ENCODE measurements around the gene SIK2. TPM values are rescaled to one million over a fixed set of nuclear protein-coding genes. Genes with fewer than 3 reads are reported as not detected.

Gene SIK2
- total and polyA plus RNA-seq, 11 donors, result 4.1 to 45.8 (median 27.5) TPM

GRCh38 chr11:111777094-111778046, 175.1 kb downstream of the SIK2 start:
- WGBS, 4 donors, result 70 to 77% (median 74%) methylated on average over 4 of the region's 4 CpGs
- H3K9me3 ChIP-seq, result no peaks in the 10 kb centered on the region
- H3K27me3 ChIP-seq, result no peaks in the 10 kb centered on the region
- H3K36me3 ChIP-seq, result no peaks in the 10 kb centered on the region
- H3K4me1 ChIP-seq, result peaks cover 0 to 17% (median 12%) of the 10 kb centered on the region in 12 donors
- DNase-seq (peak in 1 of 5 donors; percentile 37), ATAC-seq (peak; percentile 72 to 82 (median 79))
- peak overlapping the region in 1 of 12 donors; percentile 11 for H3K27ac ChIP-seq
- no peak overlapping the region for H3K4me3 ChIP-seq
- intact Hi-C loops (cut with DNase I), result loop anchor here in 9 of 10 donors (1.0 to 10.0 kb wide), 13 partner anchors 55 to 213 kb away; partner anchors contain the start of gene SIK2 (in 7 of the 9)
- TF ChIP-seq POLR2A (IDR thresholded peaks at IDR 0.05), result no peak
- TF ChIP-seq, protein P1, sequence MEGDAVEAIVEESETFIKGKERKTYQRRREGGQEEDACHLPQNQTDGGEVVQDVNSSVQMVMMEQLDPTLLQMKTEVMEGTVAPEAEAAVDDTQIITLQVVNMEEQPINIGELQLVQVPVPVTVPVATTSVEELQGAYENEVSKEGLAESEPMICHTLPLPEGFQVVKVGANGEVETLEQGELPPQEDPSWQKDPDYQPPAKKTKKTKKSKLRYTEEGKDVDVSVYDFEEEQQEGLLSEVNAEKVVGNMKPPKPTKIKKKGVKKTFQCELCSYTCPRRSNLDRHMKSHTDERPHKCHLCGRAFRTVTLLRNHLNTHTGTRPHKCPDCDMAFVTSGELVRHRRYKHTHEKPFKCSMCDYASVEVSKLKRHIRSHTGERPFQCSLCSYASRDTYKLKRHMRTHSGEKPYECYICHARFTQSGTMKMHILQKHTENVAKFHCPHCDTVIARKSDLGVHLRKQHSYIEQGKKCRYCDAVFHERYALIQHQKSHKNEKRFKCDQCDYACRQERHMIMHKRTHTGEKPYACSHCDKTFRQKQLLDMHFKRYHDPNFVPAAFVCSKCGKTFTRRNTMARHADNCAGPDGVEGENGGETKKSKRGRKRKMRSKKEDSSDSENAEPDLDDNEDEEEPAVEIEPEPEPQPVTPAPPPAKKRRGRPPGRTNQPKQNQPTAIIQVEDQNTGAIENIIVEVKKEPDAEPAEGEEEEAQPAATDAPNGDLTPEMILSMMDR (IDR thresholded peaks at IDR 0.05), result peak; percentile 60 to 87 (median 84)

- H3K27me3 ChIP-seq, result no peaks in the 10 kb centered on the region
- 91 to 93% (median 92%) methylated on average over 3 of the region's 3 CpGs for WGBS, 4 donors
- intact Hi-C loops (cut with DNase I), result loop anchor here in 8 of 10 donors (2.0 to 10.0 kb wide), 8 partner anchors 54 to 211 kb away; partner anchors contain the start of gene SIK2 (in 3 of the 8)
Observed at GRCh38 chr11:111778047-111778558, 175.9 kb downstream of the SIK2 start.

DNA sequence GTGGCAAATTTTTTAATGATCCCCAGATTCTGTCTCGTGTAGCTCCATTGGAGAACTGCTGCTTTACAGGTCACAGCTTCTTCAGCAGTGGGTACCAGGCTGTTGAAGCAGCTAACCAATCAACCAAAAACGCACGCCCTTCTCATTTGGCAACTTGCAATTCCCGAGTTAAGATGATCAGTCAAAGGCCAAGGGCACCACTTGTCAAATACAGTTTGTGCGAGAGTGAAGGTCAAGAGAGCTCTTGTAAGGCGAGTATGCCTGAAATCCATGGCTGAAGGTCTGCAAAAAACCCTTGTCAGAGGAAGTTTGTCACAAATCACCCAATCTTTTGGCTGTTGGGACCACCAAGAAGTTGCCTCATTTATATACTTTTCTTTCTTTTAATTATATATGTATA, 176.9 kb downstream of the SIK2 start:
- no peak overlapping the region for H3K27ac ChIP-seq
- DNase-seq (no peak), ATAC-seq (peak in 2 of 4 donors; percentile 19 to 22)
- peaks cover 0 to 32% (median 12%) of the 10 kb centered on the region in 12 donors for H3K4me1 ChIP-seq
- intact Hi-C loops (cut with DNase I), result loop anchor here in 8 of 10 donors (2.0 to 10.0 kb wide), 8 partner anchors 53 to 212 kb away; partner anchors contain the start of gene SIK2 (in 3 of the 8)
- TF ChIP-seq, protein P1 (IDR thresholded peaks at IDR 0.05), result no peak
- TF ChIP-seq POLR2A (IDR thresholded peaks at IDR 0.05), result no peak
- WGBS, 4 donors, result 80 to 89% (median 85%) methylated on average over 6 of the region's 6 CpGs
- H3K27me3 ChIP-seq, result no peaks in the 10 kb centered on the region
- no peak overlapping the region for H3K4me3 ChIP-seq
- peaks cover 0 to 13% (median 0%) of the 10 kb centered on the region in 9 donors for H3K36me3 ChIP-seq
- no peaks in the 10 kb centered on the region for H3K9me3 ChIP-seq

More at GRCh38 chr11:111778047-111778558, 175.9 kb downstream of the SIK2 start:
- no peak for ATAC-seq
- TF ChIP-seq, protein P1 (IDR thresholded peaks at IDR 0.05), result no peak
- no peak for TF ChIP-seq POLR2A (IDR thresholded peaks at IDR 0.05)
- DNase-seq, result no peak
- H3K9me3 ChIP-seq, result no peaks in the 10 kb centered on the region
- peaks cover 0 to 25% (median 12%) of the 10 kb centered on the region in 12 donors for H3K4me1 ChIP-seq
- H3K27ac ChIP-seq, result peak overlapping the region in 1 of 12 donors; percentile 11
- H3K36me3 ChIP-seq, result peaks cover 0 to 4% (median 0%) of the 10 kb centered on the region in 9 donors
- H3K4me3 ChIP-seq, result no peak overlapping the region

Other genes with a start within 250 kb of the SIK2 start
- 1 to 10 TPM in 1 of 9 donors, under 1 TPM in 2, not detected in 6; 0.20 to 1.3 (median 0.28) TPM for gene POU2AF1, start 223.2 kb upstream of the SIK2 start, total RNA-seq
- under 1 TPM in 1 of 2 donors, not detected in 1; 0.07 TPM for gene POU2AF1, start 223.2 kb upstream of the SIK2 start, polyA plus RNA-seq
- not detected for gene BTG4, start 90.1 kb upstream of the SIK2 start, total RNA-seq
- not detected for gene BTG4, start 90.1 kb upstream of the SIK2 start, polyA plus RNA-seq
- gene HOATZ, start 87.7 kb upstream of the SIK2 start, total RNA-seq, result not detected
- gene HOATZ, start 87.7 kb upstream of the SIK2 start, polyA plus RNA-seq, result not detected
- gene LAYN, start 61.7 kb upstream of the SIK2 start, total RNA-seq, result 1 to 10 TPM; 2.1 to 6.9 (median 2.8) TPM
- 1 to 10 TPM; 1.2 to 4.4 TPM for gene LAYN, start 61.7 kb upstream of the SIK2 start, polyA plus RNA-seq
- 10 to 100 TPM in 5 of 9 donors, 1 to 10 TPM in 4; 6.8 to 99.9 (median 11.8) TPM for gene PPP2R1B, start 163.9 kb downstream of the SIK2 start, total RNA-seq
- gene PPP2R1B, start 163.9 kb downstream of the SIK2 start, polyA plus RNA-seq, result 1 to 10 TPM; 4.2 to 7.9 TPM